Hepatocyte (in vitro differentiated cells): Measurements from ENCODE around the gene LMF2. TPM values are rescaled to one million over a fixed set of nuclear protein-coding genes. Genes with fewer than 3 reads are reported as not detected.

ENCODE experiments used
- DNase-seq: peaks from one replicate; pipeline ENCODE4 v3.0.0-alpha.2; 2016; ENCODE audit warnings: low spot score
- H2AFZ ChIP-seq: fragments of 200-600 bp; sonication (generic); 2 replicates; pipeline ENCODE4 v1.6.0; 2016; ENCODE audit warnings: antibody characterized with exemption, mild to moderate bottlenecking
- H3K27ac ChIP-seq: fragments of 200-600 bp; sonication (generic); 2 replicates; pipeline ENCODE4 v1.5.1; 2016; ENCODE audit warnings: mild to moderate bottlenecking
- H3K27me3 ChIP-seq: fragments of 200-600 bp; sonication (generic); 2 replicates; pipeline ENCODE4 v1.6.1; 2016
- H3K36me3 ChIP-seq: fragments of 200-600 bp; sonication (generic); replicated peaks from 2 replicates; pipeline ENCODE4 v1.5.1; 2016; ENCODE audit warnings: low read depth; ENCODE audit not compliant: insufficient read depth
- H3K4me1 ChIP-seq: fragments of 200-600 bp; sonication (generic); 2 replicates; pipeline ENCODE4 v1.5.1; 2016; ENCODE audit warnings: mild to moderate bottlenecking, moderate library complexity; ENCODE audit not compliant: insufficient read depth
- H3K4me2 ChIP-seq: fragments of 200-600 bp; sonication (generic); 2 replicates; pipeline ENCODE4 v1.6.0; 2016
- H3K4me3 ChIP-seq: fragments of 200-600 bp; sonication (generic); 2 replicates; pipeline ENCODE4 v1.5.1; 2016; ENCODE audit warnings: mild to moderate bottlenecking
- H3K79me2 ChIP-seq: fragments of 200-600 bp; sonication (generic); 2 replicates; pipeline ENCODE4 v1.6.0; 2017; ENCODE audit warnings: mild to moderate bottlenecking
- H3K9me2 ChIP-seq: fragments of 200-600 bp; sonication (generic); replicated peaks from 2 replicates; pipeline ENCODE4 v1.6.0; 2017; ENCODE audit warnings: mild to moderate bottlenecking; ENCODE audit not compliant: insufficient read depth
- H3K9me3 ChIP-seq: fragments of 200-600 bp; sonication (generic); 2 replicates; pipeline ENCODE4 v1.5.1; 2016; ENCODE audit warnings: low read depth, mild to moderate bottlenecking
- H4K20me1 ChIP-seq: fragments of 200-600 bp; sonication (generic); 2 replicates; pipeline ENCODE4 v1.6.0; 2016; ENCODE audit warnings: mild to moderate bottlenecking; ENCODE audit not compliant: insufficient read depth, poor library complexity, severe bottlenecking
- CTCF ChIP-seq: fragments of 200-600 bp; sonication (generic); IDR thresholded peaks from 2 replicates; pipeline ENCODE4 v1.5.1; 2016; ENCODE audit warnings: antibody characterized with exemption, mild to moderate bottlenecking; ENCODE audit not compliant: poor library complexity
- EZH2 ChIP-seq: fragments of 200-600 bp; sonication (generic); IDR thresholded peaks from 2 replicates; pipeline ENCODE4 v1.6.1; 2016; ENCODE audit warnings: antibody characterized with exemption, mild to moderate bottlenecking, borderline replicate concordance
- EZH2phosphoT487 ChIP-seq: fragments of 200-600 bp; sonication (generic); IDR thresholded peaks from one replicate; pipeline ENCODE4 v1.6.1; 2018; ENCODE audit warnings: antibody characterized with exemption, mild to moderate bottlenecking, low read depth, moderate library complexity; ENCODE audit not compliant: unreplicated experiment, severe bottlenecking
- WGBS: methylation state at CpG from one replicate; pipeline ENCODE4 v1.1.6; 2016; ENCODE audit warnings: low lambda C conversion rate; ENCODE audit errors: missing lambda C conversion rate; 5-methylcytosine and 5-hydroxymethylcytosine counted together
- polyA plus RNA-seq: library from polyadenylated mRNA; unstranded; fragments of >200 nt; fragmentation: Nextera tagmentation; extraction: Ambion mirVana; gene quantifications from 2 replicates; pipeline ENCODE4 v1.2.1, GENCODE V29; 2016
- total RNA-seq: library from RNA; depleted of rRNA; stranded (reverse); fragments of >200 nt; gene quantifications from 2 replicates; pipeline ENCODE4 v1.2.3, GENCODE V29; 2014

LMF2 gene
- total and polyA plus RNA-seq, 2 experiments from 2014 or later: 32.8 to 97.6 TPM

GRCh38 chr22:50530877-50531545, 23.5 kb upstream of the LMF2 start:
- Histone ChIP-seq H3K27ac (peak overlapping the region; percentile 96), H4K20me1 (no peaks in the 10 kb centered on the region), H2AFZ (peak overlapping the region; percentile 51), H3K4me2 (peak overlapping the region; percentile 99), H3K4me1 (peaks cover 42% of the 10 kb centered on the region), H3K27me3 (peaks cover 11% of the 10 kb centered on the region), H3K9me3 (no peaks in the 10 kb centered on the region), H3K79me2 (no peaks in the 10 kb centered on the region), H3K9me2 (no peaks in the 10 kb centered on the region), H3K36me3 (no peaks in the 10 kb centered on the region), H3K4me3 (peak overlapping the region; percentile 52)
- TF ChIP-seq EZH2phosphoT487 (no peak), EZH2 (peak; percentile 19)
- WGBS: 16% methylated on average over 41 of the region's 53 CpGs
- DNase-seq: peak; percentile 91

- no peak for DNase-seq
These were observed 23.0 kb upstream of the LMF2 start for GRCh38 chr22:50530580-50530876.

GRCh38 chr22:50529897-50530579, 22.5 kb upstream of the LMF2 start, which contains the start of gene TYMP:
TSS of gene TYMP (minus strand) at chr22:50530012. CDS start at chr22:50529709, 303 bp downstream.
- Histone ChIP-seq H3K79me2 (no peaks in the 10 kb centered on the region), H3K27me3 (peaks cover 11% of the 10 kb centered on the region), H3K4me2 (peak within 1 kb of the TSS; percentile 99), H4K20me1 (no peaks in the 10 kb centered on the region), H3K4me1 (peaks cover 42% of the 10 kb centered on the region), H3K36me3 (no peaks in the 10 kb centered on the region), H2AFZ (peak within 1 kb of the TSS; percentile 23), H3K9me3 (no peaks in the 10 kb centered on the region), H3K4me3 (peak within 1 kb of the TSS; percentile 49), H3K9me2 (no peaks in the 10 kb centered on the region), H3K27ac (peak within 1 kb of the TSS; percentile 96)
- no peak for TF ChIP-seq CTCF
- TF ChIP-seq EZH2phosphoT487: no peak
- peak; percentile 12 for TF ChIP-seq EZH2
- peak; percentile 84 for DNase-seq
- 7% methylated on average over 43 of the region's 92 CpGs for WGBS

More at GRCh38 chr22:50530580-50530876, 23.0 kb upstream of the LMF2 start:
- Histone ChIP-seq H3K27ac (peak overlapping the region; percentile 96), H3K9me3 (no peaks in the 10 kb centered on the region), H3K36me3 (no peaks in the 10 kb centered on the region), H3K27me3 (peaks cover 11% of the 10 kb centered on the region), H3K79me2 (no peaks in the 10 kb centered on the region), H3K4me1 (peaks cover 42% of the 10 kb centered on the region), H3K4me2 (peak overlapping the region; percentile 99), H3K4me3 (peak overlapping the region; percentile 49), H3K9me2 (no peaks in the 10 kb centered on the region), H2AFZ (peak overlapping the region; percentile 23), H4K20me1 (no peaks in the 10 kb centered on the region)
- peak; percentile 41 for TF ChIP-seq EZH2
- no peak for TF ChIP-seq CTCF
- TF ChIP-seq EZH2phosphoT487: no peak
- 9% methylated on average over 4 of the region's 21 CpGs for WGBS

- Histone ChIP-seq H3K9me2 (no peaks in the 10 kb centered on the region), H3K9me3 (no peaks in the 10 kb centered on the region), H3K79me2 (peaks cover 2% of the 10 kb centered on the region), H3K4me2 (peak overlapping the region; percentile 99), H3K27ac (peak overlapping the region; percentile 96), H3K36me3 (no peaks in the 10 kb centered on the region), H4K20me1 (no peaks in the 10 kb centered on the region), H3K4me3 (peak overlapping the region; percentile 49), H3K27me3 (peaks cover 11% of the 10 kb centered on the region), H3K4me1 (peaks cover 44% of the 10 kb centered on the region), H2AFZ (peak overlapping the region; percentile 6)
- no peak for TF ChIP-seq EZH2
- no peak for TF ChIP-seq EZH2phosphoT487
- TF ChIP-seq CTCF: no peak
- peak; percentile 35 for DNase-seq
- WGBS: 43% methylated on average over 47 of the region's 50 CpGs
These were observed 22.0 kb upstream of the LMF2 start for GRCh38 chr22:50529416-50529896.
